IPS-11a (cell line): ENCODE measurements around the gene LSM5.

Experiments used
- H3K4me3 ChIP-seq: one replicate; pipeline ENCODE4 v1.5.1; 2013; ENCODE audit warnings: low read depth, low read length, control low read depth

LSM5 gene

GRCh38 chr7:32490127-32490796 lies at the start of gene LSM5:
Gene LSM5, minus strand, starts transcription at chr7:32490380. Its CDS starts 15 bp downstream, at chr7:32490365.
- peak within 1 kb of the TSS; percentile 98 for H3K4me3 ChIP-seq

GRCh38 chr7:32539366-32539765 lies 49.2 kb upstream of the LSM5 start:
- H3K4me3 ChIP-seq, result no peak overlapping the region

GRCh38 chr7:32537760-32538159 lies 47.6 kb upstream of the LSM5 start:
- no peak overlapping the region for H3K4me3 ChIP-seq

GRCh38 chr7:32536585-32536984 lies 46.4 kb upstream of the LSM5 start:
- H3K4me3 ChIP-seq, result no peak overlapping the region

GRCh38 chr7:32536016-32536415 lies 45.8 kb upstream of the LSM5 start:
- H3K4me3 ChIP-seq, result no peak overlapping the region

- H3K4me3 ChIP-seq, result no peak overlapping the region
These were observed 45.1 kb upstream of the LSM5 start for GRCh38 chr7:32535162-32535702.

GRCh38 chr7:32533276-32534029 lies 43.3 kb upstream of the LSM5 start:
- no peak overlapping the region for H3K4me3 ChIP-seq

GRCh38 chr7:32532716-32533115 lies 42.5 kb upstream of the LSM5 start:
- H3K4me3 ChIP-seq, result no peak overlapping the region

GRCh38 chr7:32532086-32532485 lies 41.9 kb upstream of the LSM5 start:
- no peak overlapping the region for H3K4me3 ChIP-seq

- H3K4me3 ChIP-seq, result no peak overlapping the region
These were observed 41.2 kb upstream of the LSM5 start for GRCh38 chr7:32531402-32531801.

GRCh38 chr7:32525839-32526238 lies 35.7 kb upstream of the LSM5 start:
- H3K4me3 ChIP-seq, result no peak overlapping the region

GRCh38 chr7:32524631-32525030 lies 34.5 kb upstream of the LSM5 start:
- H3K4me3 ChIP-seq, result no peak overlapping the region

GRCh38 chr7:32522746-32523530 lies 32.8 kb upstream of the LSM5 start:
- H3K4me3 ChIP-seq, result no peak overlapping the region

GRCh38 chr7:32519763-32520162 lies 29.6 kb upstream of the LSM5 start:
- no peak overlapping the region for H3K4me3 ChIP-seq

- no peak overlapping the region for H3K4me3 ChIP-seq
These were observed 28.5 kb upstream of the LSM5 start for GRCh38 chr7:32518534-32519140.

GRCh38 chr7:32516551-32517100 lies 26.4 kb upstream of the LSM5 start:
- H3K4me3 ChIP-seq, result no peak overlapping the region

- no peak overlapping the region for H3K4me3 ChIP-seq
These were observed 25.8 kb upstream of the LSM5 start for GRCh38 chr7:32515890-32516550.

- no peak overlapping the region for H3K4me3 ChIP-seq
These were observed 23.0 kb upstream of the LSM5 start for GRCh38 chr7:32513210-32513609.

- no peak overlapping the region for H3K4me3 ChIP-seq
These were observed 21.6 kb upstream of the LSM5 start for GRCh38 chr7:32511791-32512190.

GRCh38 chr7:32507414-32507813 lies 17.2 kb upstream of the LSM5 start:
- H3K4me3 ChIP-seq, result no peak overlapping the region
